ENCODE measurements around the gene UBE2I. TPM values are rescaled to one million over a fixed set of nuclear protein-coding genes. Genes with fewer than 3 reads are reported as not detected.

UBE2I gene
- total RNA-seq, 1 donor from 2014 or later = 170 TPM

DNA sequence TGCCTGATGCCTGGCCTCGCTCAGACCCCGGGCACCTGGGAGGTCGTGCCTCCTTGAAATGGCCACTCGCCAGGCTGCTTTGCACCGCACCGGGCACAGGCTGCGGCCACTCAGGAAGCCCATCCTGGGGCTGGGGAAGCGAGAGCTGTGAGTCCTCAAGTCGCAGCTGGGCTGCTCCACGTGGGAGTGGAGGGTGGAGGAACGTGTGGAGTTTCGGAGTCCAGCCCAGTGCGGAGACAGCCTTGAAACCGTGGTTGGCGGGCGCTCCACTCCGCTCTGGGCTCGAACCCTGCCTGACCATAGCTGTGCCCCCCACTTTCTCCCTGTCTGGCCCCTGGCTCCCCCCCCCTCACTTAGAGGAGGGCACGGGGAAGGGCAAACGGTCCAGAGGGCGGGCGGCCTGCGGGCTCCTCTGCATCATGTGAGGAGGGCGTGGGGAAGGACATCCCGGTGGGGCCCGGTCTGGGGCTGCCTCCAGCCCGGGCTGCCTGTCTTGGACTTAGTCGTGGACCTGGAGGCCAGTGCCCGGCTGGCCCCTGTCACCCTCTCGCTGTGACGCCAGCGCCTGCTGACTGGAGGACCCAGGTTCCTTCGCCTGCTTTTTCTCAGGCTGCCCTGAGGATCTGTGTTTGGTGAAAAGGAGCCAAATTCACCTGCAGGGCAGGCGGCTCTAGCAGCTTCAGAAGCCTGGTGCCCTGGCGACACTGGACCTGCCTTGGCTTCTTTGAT, 2.5 kb downstream of the UBE2I start:
- no peaks in the 10 kb centered on the region for H3K27me3 Mint-ChIP-seq
- no peak for DNase-seq (ENCODE audit: extremely low spot score, unreplicated experiment)
- H3K4me1 Mint-ChIP-seq (ENCODE audit: unreplicated experiment) = no peaks in the 10 kb centered on the region
- H3K4me3 Mint-ChIP-seq = peak overlapping the region; percentile 99
- TF ChIP-seq CTCF (conservative IDR thresholded peaks at IDR 0.05) = no peak
- no peaks in the 10 kb centered on the region for H3K9me3 Mint-ChIP-seq
- peaks cover 7% of the 10 kb centered on the region for H3K36me3 Mint-ChIP-seq
- H3K27ac Mint-ChIP-seq = peak overlapping the region; percentile 97

DNA sequence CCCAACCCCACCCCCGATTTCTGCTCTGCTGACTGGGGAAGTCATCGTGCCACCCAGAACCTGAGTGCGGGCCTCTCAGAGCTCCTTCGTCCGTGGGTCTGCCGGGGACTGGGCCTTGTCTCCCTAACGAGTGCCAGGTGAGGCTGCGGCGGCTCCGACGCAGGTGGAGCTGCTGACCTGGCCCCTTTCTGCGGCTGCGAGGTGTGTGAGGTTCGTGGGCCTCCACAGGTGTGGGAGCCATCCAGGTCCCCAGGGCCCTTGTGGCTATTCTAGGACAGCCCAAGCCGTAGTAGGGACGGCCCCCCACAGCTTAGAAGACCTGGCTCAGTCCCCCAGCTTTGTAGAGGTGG, 3.0 kb downstream of the UBE2I start:
- Mint-ChIP-seq H3K4me3 (peak overlapping the region; percentile 73), H3K27ac (no peak overlapping the region), H3K36me3 (peaks cover 7% of the 10 kb centered on the region), H3K27me3 (no peaks in the 10 kb centered on the region), H3K9me3 (no peaks in the 10 kb centered on the region), H3K4me1 (ENCODE audit: unreplicated experiment) (no peaks in the 10 kb centered on the region)
- no peak for DNase-seq (ENCODE audit: extremely low spot score, unreplicated experiment)
- no peak for TF ChIP-seq CTCF (conservative IDR thresholded peaks at IDR 0.05)

GRCh38 chr16:1312903-1313302, 3.5 kb downstream of the UBE2I start:
- Mint-ChIP-seq H3K27ac (peak overlapping the region; percentile 73), H3K27me3 (no peaks in the 10 kb centered on the region), H3K9me3 (no peaks in the 10 kb centered on the region), H3K4me1 (ENCODE audit: unreplicated experiment) (no peaks in the 10 kb centered on the region), H3K4me3 (peak overlapping the region; percentile 73), H3K36me3 (peaks cover 7% of the 10 kb centered on the region)
- no peak for DNase-seq (ENCODE audit: extremely low spot score, unreplicated experiment)
- TF ChIP-seq CTCF (conservative IDR thresholded peaks at IDR 0.05) = no peak

DNA sequence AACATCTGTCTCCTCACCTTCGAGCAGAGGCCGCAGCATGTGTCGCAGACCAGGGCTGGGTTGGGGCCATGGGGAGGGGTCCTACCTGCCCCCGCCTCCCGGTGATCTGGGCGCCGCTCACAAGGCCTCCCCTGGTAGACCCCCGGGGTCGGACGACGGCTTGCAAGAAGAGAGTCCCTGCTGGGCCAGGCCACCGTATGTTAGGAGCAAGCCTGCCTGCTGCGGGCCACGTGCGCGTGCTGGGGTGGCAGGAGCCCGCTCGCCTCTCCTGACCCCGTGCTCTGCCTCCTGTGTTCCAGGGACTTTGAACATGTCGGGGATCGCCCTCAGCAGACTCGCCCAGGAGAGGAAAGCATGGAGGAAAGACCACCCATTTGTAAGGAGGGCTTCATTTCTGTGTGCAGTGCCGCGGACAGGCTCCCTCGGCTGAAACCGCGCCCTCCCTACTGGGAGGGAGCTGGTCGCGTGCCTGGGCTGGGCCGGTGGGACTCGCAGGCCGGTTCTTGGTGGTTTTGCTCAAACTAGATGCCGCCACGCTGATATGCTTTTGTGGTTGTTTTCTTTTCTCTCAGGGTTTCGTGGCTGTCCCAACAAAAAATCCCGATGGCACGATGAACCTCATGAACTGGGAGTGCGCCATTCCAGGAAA, 4.4 kb downstream of the UBE2I start:
- Mint-ChIP-seq H3K36me3 (peaks cover 11% of the 10 kb centered on the region), H3K4me3 (no peak overlapping the region), H3K27me3 (no peaks in the 10 kb centered on the region), H3K9me3 (no peaks in the 10 kb centered on the region), H3K4me1 (ENCODE audit: unreplicated experiment) (no peaks in the 10 kb centered on the region), H3K27ac (no peak overlapping the region)
- no peak for DNase-seq (ENCODE audit: extremely low spot score, unreplicated experiment)
- no peak for TF ChIP-seq CTCF (conservative IDR thresholded peaks at IDR 0.05)

DNA sequence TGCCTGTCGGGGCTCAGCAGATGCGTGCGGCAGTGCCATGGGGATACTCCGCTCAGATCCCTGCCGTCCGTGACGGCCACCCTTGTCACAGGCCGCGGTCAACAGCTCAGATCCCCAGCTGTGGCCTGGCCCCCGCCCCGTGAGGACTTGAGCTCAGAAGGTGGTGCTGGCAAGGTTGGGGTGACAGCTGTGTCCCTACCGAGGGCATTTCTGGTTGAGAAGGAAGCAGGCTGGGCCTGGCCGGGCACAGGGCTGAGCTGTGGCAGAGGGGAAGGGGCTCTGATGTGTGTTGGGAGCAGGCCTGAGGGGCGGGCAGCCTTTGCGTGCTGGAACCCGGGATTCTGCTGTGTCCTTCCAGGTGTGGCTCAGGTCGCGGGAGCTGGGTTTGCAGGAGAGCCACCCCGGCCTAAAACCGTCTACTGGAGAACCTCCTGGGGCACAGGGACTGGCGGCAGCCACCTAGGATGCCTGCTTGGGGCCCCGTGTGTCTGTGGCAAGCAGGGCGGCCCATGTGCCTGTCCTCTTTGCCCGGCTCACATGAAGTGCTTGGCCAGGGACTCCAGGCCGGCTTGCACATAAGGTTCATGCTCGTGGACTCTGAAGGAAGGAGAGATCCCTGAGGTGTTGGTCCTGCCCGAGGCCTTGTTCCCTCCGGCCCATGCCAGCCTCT, 5.1 kb downstream of the UBE2I start:
- DNase-seq (ENCODE audit: extremely low spot score, unreplicated experiment) = no peak
- Mint-ChIP-seq H3K27ac (no peak overlapping the region), H3K4me3 (no peak overlapping the region), H3K9me3 (no peaks in the 10 kb centered on the region), H3K36me3 (peaks cover 11% of the 10 kb centered on the region), H3K27me3 (no peaks in the 10 kb centered on the region), H3K4me1 (ENCODE audit: unreplicated experiment) (no peaks in the 10 kb centered on the region)
- TF ChIP-seq CTCF (conservative IDR thresholded peaks at IDR 0.05) = no peak
